ENCODE measurements around the gene CIAO3.

Gene CIAO3

GRCh38 chr16:680967-681745, 59.6 kb downstream of the CIAO3 start:
- peak; percentile 65 to 68 for DNase-seq
- TF ChIP-seq POLR2A (IDR thresholded peaks at IDR 0.05; ENCODE audit: low read length) (no peak), GATA1 (IDR thresholded peaks at IDR 0.05; ENCODE audit: low read depth, low read length) (no peak)

GRCh38 chr16:680625-680945, 60.2 kb downstream of the CIAO3 start:
- no peak for DNase-seq
- no peak for TF ChIP-seq GATA1 (IDR thresholded peaks at IDR 0.05; ENCODE audit: low read depth, low read length)
- no peak for TF ChIP-seq POLR2A (IDR thresholded peaks at IDR 0.05; ENCODE audit: low read length)

GRCh38 chr16:679814-680624, 60.8 kb downstream of the CIAO3 start, which contains the start of gene STUB1:
TSS of gene STUB1 (plus strand) at chr16:680410. CDS start at chr16:680526, 116 bp downstream.
- peak; percentile 92 to 95 for DNase-seq
- TF ChIP-seq GATA1 (IDR thresholded peaks at IDR 0.05; ENCODE audit: low read depth, low read length) (no peak), POLR2A (IDR thresholded peaks at IDR 0.05; ENCODE audit: low read length) (peak; percentile 63)
